ENCODE results near the gene ACOT12. TPM values are rescaled to one million over a fixed set of nuclear protein-coding genes. Genes with fewer than 3 reads are reported as not detected.

Gene ACOT12
- total RNA-seq, 1 experiment from 2014 or later: not detected

- Mint-ChIP-seq H3K27me3 (ENCODE audit: low read depth) (no peaks in the 10 kb centered on the region), H3K36me3 (no peaks in the 10 kb centered on the region), H3K4me1 (peaks cover 9% of the 10 kb centered on the region), H3K27ac (peak overlapping the region; percentile 27; the same call in 1 of the 2 replicates), H3K9me3 (no peaks in the 10 kb centered on the region), H3K4me3 (no peak overlapping the region)
- no peak for ATAC-seq
- DNase-seq (ENCODE audit: low spot score): no peak
- TF ChIP-seq PRRX2 (CRISPR knock-in tag; IDR thresholded peaks at IDR 0.05): no peak
- TF ChIP-seq, protein P1, sequence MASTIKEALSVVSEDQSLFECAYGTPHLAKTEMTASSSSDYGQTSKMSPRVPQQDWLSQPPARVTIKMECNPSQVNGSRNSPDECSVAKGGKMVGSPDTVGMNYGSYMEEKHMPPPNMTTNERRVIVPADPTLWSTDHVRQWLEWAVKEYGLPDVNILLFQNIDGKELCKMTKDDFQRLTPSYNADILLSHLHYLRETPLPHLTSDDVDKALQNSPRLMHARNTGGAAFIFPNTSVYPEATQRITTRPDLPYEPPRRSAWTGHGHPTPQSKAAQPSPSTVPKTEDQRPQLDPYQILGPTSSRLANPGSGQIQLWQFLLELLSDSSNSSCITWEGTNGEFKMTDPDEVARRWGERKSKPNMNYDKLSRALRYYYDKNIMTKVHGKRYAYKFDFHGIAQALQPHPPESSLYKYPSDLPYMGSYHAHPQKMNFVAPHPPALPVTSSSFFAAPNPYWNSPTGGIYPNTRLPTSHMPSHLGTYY (CRISPR knock-in tag; IDR thresholded peaks at IDR 0.05): no peak
- no peak for TF ChIP-seq SMAD3 (CRISPR knock-in tag; IDR thresholded peaks at IDR 0.05; ENCODE audit: borderline replicate concordance)
- no peak for TF ChIP-seq SOX15 (CRISPR knock-in tag; IDR thresholded peaks at IDR 0.05)
- no peak for TF ChIP-seq CREB1 (CRISPR knock-in tag; IDR thresholded peaks at IDR 0.05)
- TF ChIP-seq ZNF138 (CRISPR knock-in tag; conservative IDR thresholded peaks at IDR 0.05): no peak
- no peak for TF ChIP-seq JAZF1 (CRISPR knock-in tag; IDR thresholded peaks at IDR 0.05)
- TF ChIP-seq KAT7 (CRISPR knock-in tag; IDR thresholded peaks at IDR 0.05; ENCODE audit: borderline replicate concordance): no peak
- TF ChIP-seq E2F4 (CRISPR knock-in tag; IDR thresholded peaks at IDR 0.05; ENCODE audit: borderline replicate concordance, low read depth): no peak
- TF ChIP-seq NR3C1 (CRISPR knock-in tag; conservative IDR thresholded peaks at IDR 0.05; ENCODE audit: low read depth): no peak
- no peak for TF ChIP-seq GABPB1 (CRISPR knock-in tag; IDR thresholded peaks at IDR 0.05)
- no peak for TF ChIP-seq MLX (CRISPR knock-in tag; IDR thresholded peaks at IDR 0.05)
- TF ChIP-seq HMGXB4 (CRISPR knock-in tag; IDR thresholded peaks at IDR 0.05): no peak
- TF ChIP-seq, protein P2, sequence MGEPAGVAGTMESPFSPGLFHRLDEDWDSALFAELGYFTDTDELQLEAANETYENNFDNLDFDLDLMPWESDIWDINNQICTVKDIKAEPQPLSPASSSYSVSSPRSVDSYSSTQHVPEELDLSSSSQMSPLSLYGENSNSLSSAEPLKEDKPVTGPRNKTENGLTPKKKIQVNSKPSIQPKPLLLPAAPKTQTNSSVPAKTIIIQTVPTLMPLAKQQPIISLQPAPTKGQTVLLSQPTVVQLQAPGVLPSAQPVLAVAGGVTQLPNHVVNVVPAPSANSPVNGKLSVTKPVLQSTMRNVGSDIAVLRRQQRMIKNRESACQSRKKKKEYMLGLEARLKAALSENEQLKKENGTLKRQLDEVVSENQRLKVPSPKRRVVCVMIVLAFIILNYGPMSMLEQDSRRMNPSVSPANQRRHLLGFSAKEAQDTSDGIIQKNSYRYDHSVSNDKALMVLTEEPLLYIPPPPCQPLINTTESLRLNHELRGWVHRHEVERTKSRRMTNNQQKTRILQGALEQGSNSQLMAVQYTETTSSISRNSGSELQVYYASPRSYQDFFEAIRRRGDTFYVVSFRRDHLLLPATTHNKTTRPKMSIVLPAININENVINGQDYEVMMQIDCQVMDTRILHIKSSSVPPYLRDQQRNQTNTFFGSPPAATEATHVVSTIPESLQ (CRISPR knock-in tag; IDR thresholded peaks at IDR 0.05): no peak
- no peak for TF ChIP-seq ELF4 (CRISPR knock-in tag; IDR thresholded peaks at IDR 0.05; ENCODE audit: low read depth)
- ChIA-PET POLR2A (no interaction called here), CTCF (interaction anchor here (0.6 to 1.2 kb wide), 2 partner anchors 11 to 21 kb away, joined by 3 to 5 read pairs; partner anchors contain the start of gene ACOT12)
These were observed 11.4 kb upstream of the ACOT12 start for GRCh38 chr5:81405126-81405891.

DNA sequence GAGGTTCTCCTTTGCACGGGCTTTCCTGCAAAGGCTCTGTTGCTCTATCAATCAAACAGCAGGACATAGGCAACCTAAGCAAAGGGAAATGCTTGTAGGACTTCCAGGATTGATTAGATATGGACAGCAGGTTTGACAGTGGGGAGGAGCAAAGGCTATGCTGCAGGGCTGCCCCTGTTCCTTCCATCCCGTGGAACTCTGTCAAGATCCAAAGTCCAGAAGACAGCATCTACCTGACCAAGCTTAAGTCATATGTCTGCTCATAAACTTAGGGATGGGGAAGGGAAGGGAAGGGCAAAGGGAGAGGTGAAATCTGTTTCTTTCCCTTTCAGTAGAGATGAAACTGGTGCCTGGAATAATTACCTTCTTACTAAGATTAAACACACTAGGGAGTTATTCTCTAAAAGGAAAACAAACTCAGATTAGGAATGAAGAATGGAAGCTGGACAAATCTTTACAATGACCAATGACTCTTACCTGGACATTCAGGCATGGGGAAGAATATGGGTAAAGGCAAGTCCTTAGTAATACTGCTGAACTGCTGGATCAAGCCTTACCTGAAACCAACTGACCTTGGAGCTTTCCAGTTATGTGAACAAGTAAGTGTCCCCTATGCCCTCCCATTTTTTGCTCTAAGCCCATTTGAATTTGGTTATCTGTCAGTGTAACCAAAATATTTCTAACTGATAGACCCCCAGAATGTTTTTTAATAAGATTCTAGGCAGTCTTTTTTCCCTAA lies 8.4 kb upstream of the ACOT12 start:
- Mint-ChIP-seq H3K36me3 (no peaks in the 10 kb centered on the region), H3K4me3 (no peak overlapping the region), H3K27ac (no peak overlapping the region), H3K9me3 (no peaks in the 10 kb centered on the region), H3K4me1 (no peaks in the 10 kb centered on the region), H3K27me3 (ENCODE audit: low read depth) (no peaks in the 10 kb centered on the region)
- DNase-seq (ENCODE audit: low spot score) (no peak), ATAC-seq (no peak)
- ChIA-PET CTCF (interaction anchor here (1.5 kb wide), 1 partner anchor 9 kb away, joined by 7 read pairs; the partner anchor contains the start of gene ACOT12), POLR2A (no interaction called here)
- no peak for TF ChIP-seq EMX1 (CRISPR knock-in tag; IDR thresholded peaks at IDR 0.05)
- TF ChIP-seq CREM (CRISPR knock-in tag; IDR thresholded peaks at IDR 0.05): no peak
- TF ChIP-seq GRHL2 (CRISPR knock-in tag; IDR thresholded peaks at IDR 0.05; ENCODE audit: insufficient replicate concordance, severe bottlenecking): no peak
- no peak for TF ChIP-seq NR3C1 (CRISPR knock-in tag; conservative IDR thresholded peaks at IDR 0.05; ENCODE audit: low read depth)
- TF ChIP-seq MXD4 (CRISPR knock-in tag; IDR thresholded peaks at IDR 0.05; ENCODE audit: borderline replicate concordance): no peak
- no peak for TF ChIP-seq ZBTB21 (CRISPR knock-in tag; IDR thresholded peaks at IDR 0.05; ENCODE audit: borderline replicate concordance)
- TF ChIP-seq ZNF232 (CRISPR knock-in tag; IDR thresholded peaks at IDR 0.05): no peak
- TF ChIP-seq MYBL2 (CRISPR knock-in tag; IDR thresholded peaks at IDR 0.05): no peak
- TF ChIP-seq, protein P3, sequence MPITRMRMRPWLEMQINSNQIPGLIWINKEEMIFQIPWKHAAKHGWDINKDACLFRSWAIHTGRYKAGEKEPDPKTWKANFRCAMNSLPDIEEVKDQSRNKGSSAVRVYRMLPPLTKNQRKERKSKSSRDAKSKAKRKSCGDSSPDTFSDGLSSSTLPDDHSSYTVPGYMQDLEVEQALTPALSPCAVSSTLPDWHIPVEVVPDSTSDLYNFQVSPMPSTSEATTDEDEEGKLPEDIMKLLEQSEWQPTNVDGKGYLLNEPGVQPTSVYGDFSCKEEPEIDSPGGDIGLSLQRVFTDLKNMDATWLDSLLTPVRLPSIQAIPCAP (CRISPR knock-in tag; IDR thresholded peaks at IDR 0.05): no peak
